Activated CD4-positive, alpha-beta T cell treated with anti-CD3 and anti-CD28 coated beads, Interleukin-2, amount 50 U/mL, for 16 hours (primary cell): ENCODE results near the gene TMCO4.
"Not testable (repeated sequence)": the region's sequence is repeated elsewhere in the genome, so short reads cannot be mapped to it uniquely, and the experiment has no call there.

Source experiments
- DNase-seq: peaks from one replicate; pipeline ENCODE4 v3.0.0-alpha.2; 2020

Gene TMCO4

DNA sequence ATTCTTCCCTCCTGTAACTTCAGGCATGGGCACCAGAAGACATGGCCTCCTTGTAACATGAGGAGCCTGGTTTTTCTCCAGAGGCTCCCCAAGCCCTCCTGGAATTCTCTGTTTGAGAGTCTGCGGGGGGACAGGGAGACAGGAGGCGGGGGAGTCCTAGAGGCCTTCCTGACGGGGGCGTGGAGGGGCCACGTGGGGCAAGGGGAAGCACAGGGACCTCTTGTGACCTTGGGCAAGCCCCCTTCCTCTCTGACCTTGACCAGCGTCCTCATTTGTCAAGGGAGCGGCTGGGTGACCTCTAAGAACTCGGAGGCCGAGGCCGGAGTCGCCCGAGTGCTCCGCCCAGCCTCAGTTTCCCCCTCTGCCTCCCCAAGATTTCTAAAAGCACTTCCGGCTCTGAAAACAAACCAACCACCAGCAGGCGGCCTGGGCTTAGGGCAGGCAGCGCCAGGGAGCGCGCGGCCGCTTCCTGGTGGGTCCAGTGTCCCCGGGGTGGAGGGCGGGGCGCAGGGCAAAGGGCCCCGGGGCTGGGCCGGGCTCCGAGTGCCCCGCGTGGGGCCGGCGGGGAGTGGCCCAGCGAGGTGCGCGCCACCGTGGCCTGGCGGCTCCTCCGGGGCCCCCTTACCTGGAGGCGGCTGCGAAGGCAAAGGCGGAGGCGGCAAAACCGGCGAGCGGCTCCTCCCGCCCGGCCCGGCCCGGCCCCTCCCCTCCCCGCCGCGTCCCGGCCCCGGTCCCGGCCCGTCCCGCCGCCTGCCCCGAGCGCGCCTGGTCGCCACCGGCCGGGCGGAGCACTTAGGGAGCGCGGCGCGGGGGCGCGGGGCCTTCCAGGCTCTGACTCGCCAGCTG lies at the start of gene TMCO4:
Gene TMCO4 (minus strand): TSS at position 687 of the 846 bp plus-strand sequence. CDS start 19,158 bp downstream, outside the sequence.
- peak; percentile 64 for DNase-seq

DNA sequence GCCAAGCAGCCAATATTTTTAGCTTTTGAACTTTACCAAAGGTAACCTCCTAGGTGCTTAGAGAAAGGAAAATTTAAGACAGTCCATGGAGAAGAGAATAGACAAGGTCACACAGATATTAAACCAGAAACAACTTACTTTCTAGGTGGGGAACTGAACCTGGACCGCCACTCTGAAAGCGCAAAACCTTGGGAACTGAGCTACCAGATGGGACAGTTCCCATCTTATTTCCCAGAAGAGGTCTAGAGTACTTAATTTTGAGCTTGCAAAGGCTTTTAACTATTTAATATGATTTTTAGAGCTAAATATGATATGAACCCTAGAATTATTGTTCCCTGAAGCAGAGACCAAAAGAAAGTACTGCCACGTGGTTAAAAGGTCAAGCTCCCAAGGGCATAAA lies 49.6 kb upstream of the TMCO4 start:
- DNase-seq: not testable (repeated sequence)

DNA sequence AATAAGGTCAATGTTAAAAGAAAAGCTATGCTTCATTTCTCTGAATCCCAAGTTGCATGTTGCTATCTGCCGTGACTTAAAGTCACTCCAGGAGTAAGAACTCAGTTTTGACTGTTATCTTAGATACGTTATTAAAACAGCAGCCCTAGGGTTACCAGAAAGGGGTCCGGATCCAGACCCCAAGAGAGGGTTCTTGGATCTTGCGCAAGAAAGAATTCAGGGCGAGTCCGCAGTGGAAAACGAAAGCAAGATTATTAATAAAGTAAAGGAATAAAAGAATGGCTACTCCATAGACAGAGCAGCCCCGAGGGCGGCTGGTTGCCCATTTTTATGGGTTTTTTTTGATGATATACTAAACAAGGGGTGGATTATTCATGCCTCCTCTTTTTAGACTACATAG lies 47.6 kb upstream of the TMCO4 start:
- DNase-seq: not testable (repeated sequence)

DNA sequence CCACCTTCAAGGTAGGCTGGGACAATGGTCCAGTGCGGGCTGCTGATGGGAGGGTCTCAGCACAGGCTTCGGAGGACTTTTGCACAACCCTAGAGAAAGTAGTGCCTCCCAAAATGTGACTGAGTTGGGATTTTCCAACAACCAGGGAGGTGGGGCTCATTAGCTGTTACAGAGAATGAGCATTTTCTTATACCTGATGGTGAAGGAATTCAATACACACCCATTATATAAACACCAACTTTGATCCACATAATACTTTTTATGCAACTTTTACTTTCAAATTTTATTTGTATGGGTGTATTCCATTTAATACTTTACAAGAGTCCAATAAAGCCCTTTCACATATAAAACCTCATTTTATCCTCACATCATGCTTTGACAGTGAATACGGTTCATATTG lies 46.6 kb upstream of the TMCO4 start:
- no peak for DNase-seq

DNA sequence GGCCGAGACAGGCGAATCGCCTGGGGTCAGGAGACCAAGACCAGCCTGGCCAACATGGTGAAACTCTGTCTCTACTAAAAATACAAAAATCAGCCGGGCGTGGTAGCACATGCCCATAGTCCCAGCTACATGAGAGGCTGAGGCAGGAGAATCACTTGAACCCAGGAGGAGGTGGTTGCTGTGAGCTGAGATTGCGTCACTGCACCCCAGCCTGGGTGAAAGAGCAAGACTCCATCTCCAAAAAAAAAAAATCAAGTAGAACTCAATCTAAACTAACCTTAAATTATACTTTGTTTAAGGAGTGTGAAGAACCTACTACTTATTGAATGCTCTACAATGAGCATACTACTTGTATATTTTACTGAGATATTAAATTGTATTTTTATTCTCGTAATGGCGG lies 45.8 kb upstream of the TMCO4 start:
- DNase-seq: no peak

DNA sequence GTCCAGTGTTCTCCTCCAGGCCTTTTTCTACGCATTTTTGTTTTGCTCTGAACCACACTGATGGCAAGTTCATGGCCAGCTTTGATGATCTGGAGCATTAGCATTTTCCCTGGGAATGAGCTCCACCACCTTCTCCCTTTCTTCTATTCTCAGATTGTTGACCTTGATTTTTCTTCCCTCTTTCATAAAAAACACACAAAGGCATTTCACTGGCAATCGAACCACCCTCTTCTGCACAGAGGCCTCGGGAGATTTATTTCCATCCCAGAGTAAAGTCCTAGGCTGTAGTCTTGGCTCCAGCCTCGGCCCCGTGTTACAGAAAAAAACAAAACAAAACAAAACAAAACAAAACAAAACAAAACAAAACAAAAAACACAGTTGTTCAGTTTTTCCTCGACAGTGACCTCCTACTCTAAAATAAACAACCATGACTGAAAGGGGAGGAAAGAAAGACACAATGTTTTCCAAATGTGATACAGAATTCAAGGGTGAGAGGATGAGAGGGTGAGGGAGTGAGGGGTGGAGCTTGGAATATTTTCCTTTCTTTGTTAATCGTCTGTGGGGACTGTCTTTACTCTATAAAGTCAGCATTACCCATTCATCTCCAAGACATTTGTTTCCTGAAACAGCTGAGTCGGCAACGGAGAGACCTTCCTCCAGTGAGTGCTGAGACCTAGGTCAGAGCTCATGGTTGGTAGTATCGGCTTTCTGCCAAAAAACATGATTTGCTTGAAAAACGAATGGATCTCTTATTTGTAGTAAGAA lies 45.2 kb upstream of the TMCO4 start:
- DNase-seq: no peak

DNA sequence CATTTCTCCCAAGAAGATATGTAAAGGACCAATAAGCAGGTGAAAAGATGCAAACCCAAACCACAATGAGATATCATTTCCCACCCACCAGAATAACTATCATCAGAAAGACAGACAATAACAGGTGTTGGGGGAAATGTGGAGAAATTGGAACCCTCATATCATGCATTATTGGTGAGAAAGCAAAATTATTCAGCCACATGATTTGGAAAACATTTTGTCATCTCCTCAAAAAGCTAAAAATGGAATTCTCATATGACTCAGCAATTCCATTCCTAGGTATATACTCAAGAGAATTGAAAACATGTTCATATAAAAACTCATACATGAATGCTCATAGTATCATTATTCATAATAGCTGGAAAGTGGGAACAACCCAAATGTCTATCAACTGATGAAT lies 40.5 kb upstream of the TMCO4 start:
- DNase-seq: peak; percentile 2

DNA sequence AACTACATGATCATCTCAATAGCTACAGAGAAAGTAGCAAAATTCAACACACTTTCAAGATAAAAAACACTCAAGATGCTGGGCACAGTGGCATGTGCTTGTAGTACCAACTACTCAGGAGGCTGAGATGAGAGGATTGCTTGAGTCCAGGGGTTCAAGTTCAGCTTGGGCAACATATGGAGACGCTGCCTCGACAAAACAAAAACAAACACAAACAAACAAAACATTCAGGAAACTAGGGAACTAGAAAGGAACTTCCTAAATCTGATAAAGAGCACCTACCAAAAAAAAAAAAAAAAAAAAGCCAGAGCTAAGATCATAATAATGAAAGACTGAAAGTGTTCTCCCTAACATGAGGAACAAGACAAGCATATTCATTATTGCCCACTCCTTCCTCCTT lies 38.1 kb upstream of the TMCO4 start:
- DNase-seq: no peak

DNA sequence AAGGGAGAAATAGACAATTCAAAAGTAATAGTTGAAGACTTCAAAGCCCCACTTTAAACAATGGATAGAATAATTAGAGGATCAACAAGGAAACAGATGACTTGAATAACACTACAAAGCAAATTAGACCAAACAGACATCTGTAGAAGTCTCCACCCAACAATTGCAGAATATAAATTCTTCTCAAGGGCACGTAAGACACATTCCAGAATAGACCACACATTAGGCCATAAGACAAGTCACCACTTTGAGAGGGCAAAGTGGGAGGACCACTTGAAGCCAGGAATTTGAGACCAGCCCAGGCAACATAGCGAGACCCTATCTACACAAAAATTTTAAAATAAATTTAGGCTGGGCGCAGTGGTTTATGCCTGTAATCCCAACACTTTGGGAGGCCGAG lies 35.9 kb upstream of the TMCO4 start:
- no peak for DNase-seq

DNA sequence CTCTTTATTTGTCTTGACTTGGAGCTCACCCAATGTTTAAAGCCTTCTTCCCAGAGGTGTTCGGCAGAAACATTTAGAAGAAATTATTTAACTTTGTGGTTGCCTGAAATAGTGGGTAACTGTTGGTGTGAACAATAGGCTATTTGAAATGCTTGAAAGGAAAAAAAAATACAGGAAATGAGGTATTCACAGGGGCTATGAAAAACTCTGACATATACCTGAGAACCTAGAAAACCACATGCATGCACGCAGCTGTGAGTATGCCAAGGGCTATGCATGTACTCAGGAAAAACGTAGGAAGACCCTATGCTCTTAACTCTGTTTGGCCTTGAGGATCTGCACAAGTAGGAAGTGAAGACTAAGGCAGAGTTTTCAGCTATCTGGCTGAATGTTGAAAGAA lies 31.7 kb upstream of the TMCO4 start:
- DNase-seq: no peak

DNA sequence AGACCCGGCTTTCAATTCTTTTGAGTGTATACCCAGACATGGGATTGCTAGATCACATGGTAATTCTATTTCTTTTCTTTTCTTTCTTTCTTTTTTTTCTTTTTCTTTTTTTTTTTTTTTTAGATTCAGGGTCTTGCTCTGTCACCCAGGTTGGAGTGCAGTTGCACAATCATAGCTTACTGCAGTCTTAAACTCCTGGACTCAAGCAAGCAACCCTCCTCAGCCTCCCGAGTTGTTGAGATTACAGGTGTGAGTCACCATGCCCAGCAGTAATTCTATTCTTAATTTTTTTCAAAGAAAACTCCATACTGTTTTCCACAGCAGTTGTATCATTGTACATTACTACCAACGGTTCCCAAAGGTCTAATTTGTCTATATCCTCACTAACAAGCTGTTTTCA lies 28.8 kb upstream of the TMCO4 start:
- no peak for DNase-seq

DNA sequence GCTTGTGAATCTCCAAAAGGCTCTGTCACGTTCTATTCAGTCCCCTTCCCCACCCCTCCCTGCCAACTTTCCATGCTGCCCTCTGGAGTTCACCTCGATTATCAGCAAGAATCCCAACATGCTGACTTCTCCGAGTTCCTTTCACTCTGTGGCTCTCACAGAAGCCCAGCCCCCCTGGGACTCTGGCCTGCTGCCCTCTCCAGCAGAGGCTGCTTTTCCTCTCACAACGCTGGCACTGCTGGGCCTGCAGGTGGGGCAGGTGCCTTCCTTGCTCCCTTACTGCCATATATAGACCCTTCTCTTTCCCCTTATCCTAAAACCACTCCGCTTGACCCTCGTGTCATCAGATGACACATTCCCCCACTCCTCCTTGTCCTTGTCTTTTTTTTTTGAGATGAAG lies 25.6 kb upstream of the TMCO4 start:
- no peak for DNase-seq

DNA sequence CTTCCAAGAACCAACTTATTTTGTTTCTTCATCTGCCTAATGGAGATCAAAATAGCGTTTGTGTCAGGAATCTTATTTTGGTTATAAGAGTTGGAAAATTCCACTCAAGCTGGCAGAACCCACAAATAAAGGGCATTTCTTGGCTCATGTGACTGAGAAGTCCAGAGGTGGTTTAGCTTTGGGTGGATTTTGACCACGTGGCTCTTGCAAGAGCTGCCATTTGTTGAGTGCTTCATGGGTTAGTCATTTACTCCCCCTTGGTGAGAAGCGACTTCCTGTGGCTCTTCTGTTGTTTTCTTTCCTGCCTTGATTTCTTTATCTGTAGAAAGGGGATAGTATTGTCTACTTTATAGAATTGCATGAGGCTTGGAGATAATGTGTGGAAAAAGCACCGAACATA lies 24.8 kb upstream of the TMCO4 start:
- peak; percentile 16 for DNase-seq

DNA sequence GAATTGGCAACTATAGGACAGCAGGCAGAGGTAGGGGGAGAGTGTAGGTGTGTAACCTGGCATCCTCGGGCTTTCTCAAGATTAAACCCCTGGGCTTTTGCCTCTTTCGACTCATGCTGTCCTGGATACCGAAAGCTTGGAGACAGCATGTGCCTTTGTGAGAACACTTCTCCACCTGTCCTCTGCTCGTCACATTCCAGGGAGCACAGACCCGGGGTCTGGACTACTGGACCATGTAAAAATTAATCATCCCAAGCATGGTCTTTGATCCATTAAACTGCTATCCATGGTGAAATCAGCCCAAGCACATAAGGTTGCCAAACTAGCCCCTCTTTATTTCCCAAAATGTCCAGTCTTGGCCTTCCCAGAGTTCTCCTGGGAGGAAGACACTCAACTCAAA lies 24.3 kb upstream of the TMCO4 start:
- DNase-seq: no peak

DNA sequence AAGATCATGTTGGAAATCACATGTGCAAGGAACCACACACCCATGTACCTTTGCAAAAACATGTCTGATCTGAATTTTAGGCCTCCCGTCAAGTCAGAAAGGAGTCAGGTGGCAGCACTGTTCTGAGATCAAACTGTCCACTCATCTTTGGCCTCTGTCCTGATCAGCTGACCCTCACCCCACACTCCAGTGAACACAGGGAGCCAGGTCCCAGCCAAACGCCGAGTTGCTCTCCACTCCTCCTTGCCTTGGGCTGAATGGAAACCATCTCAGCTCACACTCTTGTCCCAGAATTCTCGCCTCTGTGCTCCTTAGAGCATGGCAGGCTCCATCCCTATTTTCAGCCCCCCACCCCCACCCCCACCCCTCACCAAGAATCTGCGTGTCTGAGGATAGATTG lies 20.0 kb upstream of the TMCO4 start:
- DNase-seq: no peak

DNA sequence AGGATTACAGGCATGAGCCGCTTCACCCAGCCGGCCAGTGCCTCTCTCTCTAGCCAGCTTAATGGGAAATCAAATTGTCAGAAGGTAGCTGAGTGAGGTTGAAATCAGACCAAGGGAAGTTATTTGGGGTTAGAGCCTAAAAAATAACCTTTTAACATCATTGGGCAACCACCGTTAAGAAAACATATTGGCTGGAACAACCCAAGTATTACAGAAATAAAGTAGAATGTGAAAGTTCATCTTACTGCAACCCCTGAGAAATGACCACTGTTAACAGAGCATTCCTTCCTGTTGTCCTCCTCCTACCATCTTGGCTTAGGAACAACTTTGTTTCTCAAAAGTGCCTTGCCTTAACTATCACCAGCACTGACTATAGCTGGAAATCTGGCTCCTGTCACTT lies 18.6 kb upstream of the TMCO4 start:
- DNase-seq: no peak

DNA sequence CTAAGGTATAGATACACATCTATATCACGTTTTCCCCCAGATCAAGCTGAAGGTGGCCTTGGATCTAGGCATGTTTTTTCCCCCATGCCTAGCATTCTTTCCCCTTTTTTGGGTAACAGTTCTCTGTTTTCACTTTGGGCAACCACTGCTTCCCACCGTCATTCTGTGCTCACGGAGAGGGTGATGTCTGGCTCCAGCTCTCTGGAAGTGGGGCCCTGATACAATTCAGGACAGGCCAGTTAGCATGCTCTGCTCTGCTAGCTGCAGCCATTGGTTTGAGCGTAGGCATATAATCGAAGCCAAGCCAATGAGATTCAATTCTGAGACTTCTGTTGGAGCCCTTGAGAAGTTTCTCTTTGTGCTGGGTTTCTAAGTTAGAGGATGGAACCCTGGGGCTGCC lies 17.4 kb upstream of the TMCO4 start:
- DNase-seq: no peak

DNA sequence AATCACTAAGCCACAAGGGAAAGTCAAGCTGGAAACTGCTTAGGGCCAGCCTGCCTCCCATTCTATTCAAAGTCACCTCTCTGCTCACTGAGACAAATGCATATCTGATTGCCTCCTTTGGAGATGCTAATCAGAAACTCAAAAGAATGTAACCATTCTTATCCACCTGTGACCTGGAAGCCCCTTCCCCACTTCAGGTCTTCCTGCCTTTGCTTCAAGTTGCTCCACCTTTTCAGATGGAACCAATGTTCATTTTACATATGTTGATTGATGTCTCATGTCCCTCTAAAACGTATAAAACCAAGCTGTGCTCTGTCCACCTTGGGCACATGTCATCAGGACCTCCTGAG lies 17.0 kb upstream of the TMCO4 start:
- not testable (repeated sequence) for DNase-seq

DNA sequence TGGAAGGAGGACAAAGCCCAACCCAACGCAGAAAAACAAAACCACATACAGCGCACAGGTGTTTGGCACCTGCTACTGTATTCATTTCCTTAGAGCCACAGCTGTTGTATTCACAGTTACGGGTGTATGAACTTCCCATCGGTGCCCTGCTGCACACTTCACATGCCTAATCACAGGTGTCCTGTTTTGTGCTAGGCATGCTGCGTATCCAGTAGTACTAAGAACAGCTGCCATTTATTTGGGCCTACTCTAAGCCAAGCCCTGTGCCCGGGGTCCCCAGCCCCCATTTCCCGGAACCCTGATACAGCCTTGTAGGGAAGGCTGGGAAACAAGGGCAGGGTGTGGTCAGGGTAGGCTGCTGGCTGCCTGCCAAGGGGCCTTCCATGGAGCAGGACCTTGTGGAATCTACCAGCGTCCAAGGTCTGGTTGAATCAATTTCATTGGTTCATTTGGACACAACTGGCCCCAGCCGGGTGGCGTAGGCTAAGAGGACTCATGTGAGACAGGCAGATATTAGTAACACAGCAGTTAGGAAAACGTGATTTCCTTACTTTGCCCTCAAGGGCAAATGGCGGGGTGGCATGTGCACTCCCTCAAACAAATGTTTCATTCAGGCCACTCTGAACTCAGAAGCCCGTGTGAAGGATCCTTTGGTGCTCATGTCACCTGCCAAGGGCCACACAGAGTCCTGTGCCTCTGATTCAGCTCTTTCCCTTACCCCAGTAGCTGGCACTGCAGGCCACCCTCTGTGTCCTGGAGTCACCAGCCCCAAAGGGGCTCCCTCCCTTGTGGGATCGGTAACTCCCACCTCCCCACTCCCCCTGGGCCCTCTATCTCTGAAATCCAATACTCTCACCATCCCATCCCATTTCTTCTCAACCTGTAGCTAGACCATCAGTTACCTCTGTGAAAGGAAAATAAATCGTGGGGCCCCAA lies 16.4 kb upstream of the TMCO4 start:
- DNase-seq: no peak

DNA sequence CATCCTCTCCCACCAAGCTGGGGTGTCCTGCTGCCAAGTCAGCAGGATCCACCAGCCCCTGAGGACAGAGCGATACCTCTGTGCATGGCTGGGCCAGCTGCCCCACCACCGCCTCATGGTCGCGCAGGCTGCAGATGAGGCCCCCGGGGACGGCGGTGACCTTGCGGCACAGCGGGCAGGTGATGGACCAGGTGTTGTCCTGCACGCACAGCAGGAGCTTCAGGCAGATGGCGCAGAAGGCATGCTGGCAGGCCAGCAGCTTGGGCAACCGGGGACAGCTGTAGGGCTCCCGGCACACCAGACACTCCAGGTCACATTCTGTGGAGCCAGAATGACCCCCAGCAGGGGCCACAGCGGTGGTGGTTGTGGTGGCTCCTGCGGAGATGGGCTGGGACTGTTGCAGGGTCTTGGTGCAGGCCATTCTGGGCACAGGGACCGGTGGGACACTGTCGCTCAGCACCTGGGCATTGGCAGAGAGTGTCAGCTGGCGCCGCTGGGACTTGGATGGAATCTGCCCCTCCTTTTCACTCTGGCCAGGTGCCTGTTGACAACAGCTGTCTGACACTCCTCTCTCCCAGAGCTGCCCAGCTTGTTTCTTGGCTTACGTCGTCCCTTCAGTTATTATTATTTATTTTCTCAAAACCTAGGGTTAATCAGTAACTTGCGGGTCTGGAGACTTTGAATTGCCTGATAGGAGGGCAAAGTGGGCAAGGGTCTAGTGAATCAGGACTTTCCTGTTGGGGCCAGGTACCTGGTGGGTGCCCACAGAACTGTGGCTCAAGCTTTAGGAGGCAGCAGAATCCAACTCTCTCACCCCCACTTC lies 15.2 kb upstream of the TMCO4 start, which contains the start of gene RNF186:
Gene RNF186 (minus strand): TSS at position 603 of the 823 bp plus-strand sequence. CDS start 182 bp downstream, at position 421.
- DNase-seq: no peak

DNA sequence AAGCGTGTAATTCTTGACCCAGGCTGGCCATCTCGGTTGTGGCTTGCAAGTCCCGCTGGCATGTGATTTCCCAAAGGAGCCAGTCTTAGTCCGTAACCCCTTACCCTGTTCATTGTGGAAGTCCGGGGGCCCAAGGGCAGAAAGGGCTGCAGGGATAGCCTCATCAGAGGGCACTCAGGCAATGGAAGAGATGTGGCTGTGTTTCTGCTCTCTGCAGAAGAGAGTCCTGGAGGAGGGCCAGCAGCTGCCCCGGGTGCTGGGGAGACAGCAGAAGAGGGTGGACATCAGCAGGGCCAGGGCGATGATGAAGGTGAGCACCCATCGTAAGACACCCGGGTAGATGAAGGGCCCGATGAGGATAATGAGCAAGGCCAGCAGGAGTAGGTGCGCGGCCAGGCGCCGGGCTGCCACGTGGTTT lies 14.5 kb upstream of the TMCO4 start:
- no peak for DNase-seq

DNA sequence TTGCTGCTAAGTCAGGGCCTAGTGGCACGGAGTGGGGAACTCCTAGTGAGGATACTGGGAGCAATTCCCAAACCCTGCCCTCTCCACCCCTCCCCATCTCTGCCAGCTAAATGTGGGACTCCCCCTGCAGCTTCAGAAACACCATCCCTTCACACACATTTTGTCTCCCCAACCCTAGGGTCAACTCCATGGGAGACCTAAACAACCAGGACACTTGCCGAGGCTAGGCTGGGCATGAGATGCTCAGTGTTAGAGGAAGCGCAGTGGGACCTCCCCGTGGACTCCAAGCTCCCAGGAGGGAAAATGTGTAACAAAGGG lies 13.9 kb upstream of the TMCO4 start:
- DNase-seq: no peak
